Kidney (tissue), 14 donors: ENCODE measurements around the gene CTRL. TPM values are rescaled to one million over a fixed set of nuclear protein-coding genes. Genes with fewer than 3 reads are reported as not detected.

Experiments used
- DNase-seq, 5 donors: peaks; one replicate each; pipeline ENCODE4 v3.0.0-alpha.2; 2013 to 2020
- FAIRE-seq: peaks from 2 replicates; lab custom pipeline; 2012; peaks lifted over from hg19 to GRCh38; lab: Jason Lieb, UNC
- H3K27ac ChIP-seq, 2 donors: one replicate each; pipeline ENCODE4 v1.7.0; 2013; ENCODE audit warnings: low read depth in 2 of 2, low read length in 2 of 2, inconsistent platforms in 1 of 2
- H3K27me3 ChIP-seq: one replicate; pipeline ENCODE4 v1.7.1; 2013; ENCODE audit warnings: low read length, inconsistent platforms; ENCODE audit not compliant: control insufficient read depth, insufficient read depth
- H3K36me3 ChIP-seq, 3 donors: one replicate each; pipeline versions ENCODE4 v1.7.0 to v1.7.1; 2013; ENCODE audit warnings: low read length in 3 of 3, control low read depth in 1 of 3, inconsistent platforms in 1 of 3; ENCODE audit not compliant: insufficient read depth in 3 of 3, control insufficient read depth in 2 of 3
- H3K4me1 ChIP-seq, 3 donors: one replicate each; pipeline versions ENCODE4 v1.7.0 to v1.7.1; 2013; ENCODE audit warnings: low read length in 3 of 3, inconsistent platforms in 1 of 3, low read depth in 1 of 3; ENCODE audit not compliant: control insufficient read depth in 2 of 3, insufficient read depth in 2 of 3
- H3K4me3 ChIP-seq, 3 donors: one replicate each; pipeline versions ENCODE4 v1.7.0 to v1.8.1; 2013; ENCODE audit warnings: low read length in 3 of 3, control low read depth in 1 of 3, inconsistent platforms in 1 of 3
- H3K9ac ChIP-seq, 3 donors: one replicate each; pipeline versions ENCODE4 v1.7.0 to v1.7.1; 2013; ENCODE audit warnings: low read length in 3 of 3, control low read depth in 1 of 3, inconsistent platforms in 1 of 3
- H3K9me3 ChIP-seq, 3 donors: one replicate each; pipeline versions ENCODE4 v1.7.0 to v1.7.1; 2013; ENCODE audit warnings: low read length in 3 of 3, control low read depth in 1 of 3, inconsistent platforms in 1 of 3; ENCODE audit not compliant: control insufficient read depth in 2 of 3, insufficient read depth in 1 of 3
- intact Hi-C: fragments of 100-400 bp; cut with DNase I; formaldehyde crosslinking; loops from one replicate; pipeline ENCODE4 v1.11.1; 2022
- polyA plus RNA-seq: library from polyadenylated mRNA; stranded (reverse); fragments of 350-450 nt; fragmentation: Illumina TruSeq; extraction: RNeasy Lipid Tissue Mini Kit (QIAGEN cat#74804); gene quantifications from one replicate; pipeline ENCODE4 v1.2.3, GENCODE V29; 2014; ENCODE audit warnings: low read depth, low replicate concordance; ENCODE audit not compliant: insufficient read depth
- total RNA-seq: library from RNA; stranded (reverse); fragmentation: NEBNext Ultra II Directional; extraction: Animal tissue kit (Norgen Biotek cat#: 25700); gene quantifications from one replicate; pipeline ENCODE4 v1.2.1, GENCODE V29; 2021
- TF ChIP-seq, protein P1 (sequence below): IDR thresholded peaks from 3 replicates; pipeline ENCODE4 v1.5.1; 2012; ENCODE audit warnings: mild to moderate bottlenecking, moderate library complexity, borderline replicate concordance; ENCODE audit not compliant: insufficient read depth; ENCODE audit errors: extremely low read depth
- donor health status: control.
- donor health status: control.
- donor health status: control.
- donor health status: control.
- donor health status: control.
- donor health status: DM: yes; HTN: yes; CAD: no.
- donor health status: Normal renal cell carcinoma (clear cell type).

The CTRL gene
- total and polyA plus RNA-seq, 2 donors from 2014 or later: 0.69 TPM; not detected in 1

DNA sequence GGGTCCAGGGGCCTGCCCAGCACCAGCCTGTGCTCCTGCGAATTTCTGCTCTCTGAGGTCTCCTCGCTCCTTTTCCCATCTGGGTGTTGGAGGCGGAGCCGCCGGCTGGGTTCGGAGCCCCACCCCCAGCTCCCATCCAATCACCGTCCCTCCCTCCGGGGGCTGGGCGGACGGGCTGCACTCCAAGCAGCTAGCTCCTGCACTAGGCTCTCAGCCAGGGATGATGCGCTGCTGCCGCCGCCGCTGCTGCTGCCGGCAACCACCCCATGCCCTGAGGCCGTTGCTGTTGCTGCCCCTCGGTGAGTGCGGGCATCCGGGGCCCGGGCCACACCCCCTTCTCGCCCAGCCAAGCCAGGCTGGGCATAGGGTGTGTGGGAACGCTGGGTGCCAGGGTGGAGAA, 47.0 kb downstream of the CTRL start, which contains the start of gene NRN1L:
NRN1L (plus strand) TSS at position 202 of the 400 bp plus-strand sequence; CDS start at position 221, 19 bp downstream.
- Histone ChIP-seq H3K27me3 (no peaks in the 10 kb centered on the region), H3K27ac (no peak within 1 kb of the TSS), H3K9ac (no peak within 1 kb of the TSS), H3K36me3 (peaks cover 0 to 41% (median 29%) of the 10 kb centered on the region in 3 donors), H3K4me1 (no peaks in the 10 kb centered on the region), H3K9me3 (no peaks in the 10 kb centered on the region), H3K4me3 (no peak within 1 kb of the TSS)
- intact Hi-C loops: no loop called here
- DNase-seq: peak; percentile 80 to 96 (median 88)
- FAIRE-seq: no peak
- TF ChIP-seq, protein P1, sequence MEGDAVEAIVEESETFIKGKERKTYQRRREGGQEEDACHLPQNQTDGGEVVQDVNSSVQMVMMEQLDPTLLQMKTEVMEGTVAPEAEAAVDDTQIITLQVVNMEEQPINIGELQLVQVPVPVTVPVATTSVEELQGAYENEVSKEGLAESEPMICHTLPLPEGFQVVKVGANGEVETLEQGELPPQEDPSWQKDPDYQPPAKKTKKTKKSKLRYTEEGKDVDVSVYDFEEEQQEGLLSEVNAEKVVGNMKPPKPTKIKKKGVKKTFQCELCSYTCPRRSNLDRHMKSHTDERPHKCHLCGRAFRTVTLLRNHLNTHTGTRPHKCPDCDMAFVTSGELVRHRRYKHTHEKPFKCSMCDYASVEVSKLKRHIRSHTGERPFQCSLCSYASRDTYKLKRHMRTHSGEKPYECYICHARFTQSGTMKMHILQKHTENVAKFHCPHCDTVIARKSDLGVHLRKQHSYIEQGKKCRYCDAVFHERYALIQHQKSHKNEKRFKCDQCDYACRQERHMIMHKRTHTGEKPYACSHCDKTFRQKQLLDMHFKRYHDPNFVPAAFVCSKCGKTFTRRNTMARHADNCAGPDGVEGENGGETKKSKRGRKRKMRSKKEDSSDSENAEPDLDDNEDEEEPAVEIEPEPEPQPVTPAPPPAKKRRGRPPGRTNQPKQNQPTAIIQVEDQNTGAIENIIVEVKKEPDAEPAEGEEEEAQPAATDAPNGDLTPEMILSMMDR: no peak

DNA sequence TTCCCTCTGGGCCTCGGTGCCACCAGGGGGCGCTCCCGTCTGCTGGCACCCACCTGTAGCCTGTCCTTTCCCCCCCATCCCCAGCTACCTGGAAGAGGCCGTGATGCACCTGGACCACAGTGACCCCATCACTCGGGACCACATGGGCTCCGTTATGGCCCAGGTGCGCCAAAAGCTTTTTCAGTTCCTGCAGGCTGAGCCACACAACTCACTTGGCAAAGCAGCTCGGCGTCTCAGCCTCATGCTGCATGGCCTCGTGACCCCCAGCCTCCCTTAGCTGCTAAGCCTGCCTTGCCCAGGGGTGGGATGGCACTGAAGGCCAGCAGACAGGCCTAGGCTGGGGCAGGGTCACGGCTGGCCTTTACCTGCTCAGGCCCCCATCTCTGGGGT, 47.8 kb downstream of the CTRL start:
- no peak for FAIRE-seq
- TF ChIP-seq, protein P1: peak; percentile 71

DNA sequence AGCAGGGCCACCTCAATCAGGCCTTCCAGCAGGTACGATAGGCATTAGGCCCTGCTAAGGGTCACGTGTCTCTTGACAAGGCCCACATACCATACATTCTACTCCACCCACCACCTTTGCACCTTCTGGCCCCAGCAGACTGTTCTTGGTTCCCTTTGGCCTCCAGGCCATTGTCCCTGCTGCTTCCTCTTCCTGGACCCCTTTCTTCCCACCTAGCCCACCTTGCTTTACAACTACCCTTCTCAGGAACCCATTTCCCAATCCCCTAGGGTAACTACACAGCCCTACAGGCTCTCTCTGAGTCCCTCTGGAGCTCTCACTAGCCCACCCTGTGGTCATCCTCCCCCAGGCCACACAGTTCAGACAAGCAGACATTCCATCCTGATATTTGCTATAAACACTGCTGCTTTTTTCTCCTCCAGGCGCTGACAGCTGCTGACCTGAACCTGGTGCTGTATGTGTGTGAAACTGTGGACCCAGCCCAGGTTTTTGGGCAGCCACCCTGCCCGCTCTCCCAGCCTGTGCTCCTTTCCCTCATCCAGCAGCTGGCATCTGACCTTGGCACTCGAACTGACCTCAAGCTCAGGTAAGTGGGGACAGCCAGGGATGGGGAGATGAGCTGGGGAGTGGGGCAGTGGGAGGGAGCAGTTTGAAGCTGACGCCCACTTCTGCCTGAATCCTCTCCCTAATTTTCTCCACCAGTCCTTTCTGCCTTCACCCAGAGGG, 48.4 kb downstream of the CTRL start:
- Histone ChIP-seq H3K36me3 (peaks cover 0 to 55% (median 43%) of the 10 kb centered on the region in 3 donors), H3K9ac (no peak overlapping the region), H3K4me1 (no peaks in the 10 kb centered on the region), H3K9me3 (no peaks in the 10 kb centered on the region), H3K27ac (no peak overlapping the region), H3K27me3 (no peaks in the 10 kb centered on the region), H3K4me3 (no peak overlapping the region)
- intact Hi-C loops: no loop called here
- no peak for FAIRE-seq
- TF ChIP-seq, protein P1: no peak
- no peak for DNase-seq

More for the DNA sequence above, 47.8 kb downstream of the CTRL start:
- intact Hi-C loops: no loop called here
- Histone ChIP-seq H3K36me3 (peaks cover 0 to 49% (median 38%) of the 10 kb centered on the region in 3 donors), H3K27ac (no peak overlapping the region), H3K27me3 (no peaks in the 10 kb centered on the region), H3K9ac (no peak overlapping the region), H3K4me1 (no peaks in the 10 kb centered on the region), H3K9me3 (no peaks in the 10 kb centered on the region), H3K4me3 (no peak overlapping the region)
- peak in 4 of 5 donors; percentile 32 to 76 (median 54) for DNase-seq
